K562 (cell line): ENCODE measurements around the gene WNT2. TPM values are rescaled to one million over a fixed set of nuclear protein-coding genes. Genes with fewer than 3 reads are reported as not detected.

Source experiments
- ATAC-seq: fragments of 200-7000 bp; cut with Tn5 transposase; 3 replicates; pipeline ENCODE4 v1.9.1; 2020; ENCODE audit warnings: moderate library complexity
- BruUV-seq: library from RNA; stranded (reverse); fragments of 400-500 nt; replicated peaks from 2 replicates; lab custom pipeline; 2021; lab: Mats Ljungman, UMichigan
- CTCF ChIA-PET: fragments of 300-600 bp; formaldehyde crosslinking; extraction: SDS; loops from one replicate; lab custom pipeline; 2021; ENCODE audit warnings: low intra/inter-chr PET ratio; lab: Yijun Ruan, JAX
- POLR2A ChIA-PET: fragments of 300-600, 350-650 bp; sonication (Branson Sonifier 250); formaldehyde crosslinking; extraction: SDS; loops from one replicate; lab custom pipeline; 2021; ENCODE audit warnings: antibody characterized with exemption, inconsistent platforms; lab: Yijun Ruan, JAX
- DNase-seq, 4 experiments: peaks; one replicate each; pipeline versions ENCODE4 v3.0.0 to v3.0.0-alpha.2; 2011 to 2018; ENCODE audit warnings: low spot score in 3 of 4, mixed read lengths in 3 of 4; ENCODE audit errors: extremely low read depth in 1 of 4
- FAIRE-seq: peaks from 2 replicates; lab custom pipeline; 2011; peaks lifted over from hg19 to GRCh38; lab: Jason Lieb, UNC
- H2AFZ ChIP-seq: 2 replicates; pipeline ENCODE4 v1.6.0; 2011; ENCODE audit warnings: low read depth, low read length, control low read depth, inconsistent platforms
- H3K27ac ChIP-seq: fragments of 200-600 bp; 3 replicates; pipeline ENCODE4 v1.8.0; 2011; ENCODE audit warnings: low read depth, mild to moderate bottlenecking, control low read depth, inconsistent platforms, low read length, moderate library complexity, mixed read lengths; ENCODE audit errors: extremely low read depth
- H3K27me3 ChIP-seq, 2 experiments: fragments of 300-600 bp in 1 of 2; 2 replicates in 1 of 2; 3 replicates in 1 of 2; pipeline versions ENCODE4 v1.6.0 to v1.8.0; 2011; ENCODE audit warnings: inconsistent platforms in 2 of 2, low read length in 2 of 2, mild to moderate bottlenecking in 1 of 2, mixed read lengths in 1 of 2, moderate library complexity in 1 of 2; ENCODE audit not compliant: control insufficient read depth in 2 of 2, insufficient read depth in 2 of 2
- H3K36me3 ChIP-seq: fragments of 300-600 bp; 3 replicates; pipeline ENCODE4 v1.8.0; 2011; ENCODE audit warnings: mild to moderate bottlenecking, low read length, inconsistent platforms; ENCODE audit not compliant: control insufficient read depth, insufficient read depth
- H3K4me1 ChIP-seq, 2 experiments: fragments of 200-600 bp in 1 of 2; replicated peaks in 1 of 2; 2 replicates in 1 of 2; 3 replicates in 1 of 2; pipeline versions ENCODE4 v1.5.1 to v1.8.0; 2011; ENCODE audit warnings: inconsistent platforms in 2 of 2, low read length in 2 of 2, mild to moderate bottlenecking in 1 of 2, mixed read lengths in 1 of 2, moderate library complexity in 1 of 2; ENCODE audit not compliant: control insufficient read depth in 2 of 2, insufficient read depth in 2 of 2
- H3K4me2 ChIP-seq: 2 replicates; pipeline ENCODE4 v1.6.1; 2011; ENCODE audit warnings: low read length, control low read depth, inconsistent platforms, mixed read lengths; ENCODE audit not compliant: insufficient read depth
- H3K4me3 ChIP-seq: fragments of 200-600 bp; sonication (generic), shearing (Covaris generic); 2 replicates; pipeline ENCODE4 v1.5.1; 2016; ENCODE audit warnings: control low read depth, inconsistent platforms
- H3K79me2 ChIP-seq: fragments of 200-600 bp; 3 replicates; pipeline ENCODE4 v1.8.0; 2011; ENCODE audit warnings: low read length, inconsistent platforms; ENCODE audit not compliant: control insufficient read depth, insufficient read depth
- H3K9ac ChIP-seq, 2 experiments: 2 replicates each; pipeline versions ENCODE4 v1.6.0 to v1.6.1; 2011; ENCODE audit warnings: low read depth in 2 of 2, low read length in 2 of 2, control low read depth in 1 of 2, inconsistent platforms in 1 of 2, mild to moderate bottlenecking in 1 of 2, mixed read lengths in 1 of 2; ENCODE audit not compliant: insufficient read depth in 1 of 2
- H3K9me1 ChIP-seq: one replicate; pipeline ENCODE4 v1.6.0; 2011; ENCODE audit warnings: inconsistent platforms, mild to moderate bottlenecking, low read length, moderate library complexity; ENCODE audit not compliant: control insufficient read depth, insufficient read depth
- H3K9me3 ChIP-seq: replicated peaks from 2 replicates; pipeline ENCODE4 v1.5.1; 2011; ENCODE audit warnings: low read depth, low read length, inconsistent platforms; ENCODE audit not compliant: control insufficient read depth, insufficient read depth
- H4K20me1 ChIP-seq: replicated peaks from 2 replicates; pipeline ENCODE4 v1.6.1; 2011; ENCODE audit warnings: low read length, inconsistent platforms, mixed read lengths; ENCODE audit not compliant: control insufficient read depth, insufficient read depth
- HMG20B ChIP-seq: fragments of 250-450 bp; sonication (Bioruptor Pico); IDR thresholded peaks from 2 replicates; pipeline ENCODE4 v1.5.0; 2021; ENCODE audit warnings: mild to moderate bottlenecking
- MEF2A ChIP-seq: IDR thresholded peaks from 2 replicates; pipeline ENCODE4 v1.6.1; 2011; ENCODE audit warnings: low read depth, mild to moderate bottlenecking, low read length, moderate library complexity; ENCODE audit not compliant: control insufficient read depth
- SIN3B ChIP-seq: fragments of 450-650 bp; IDR thresholded peaks from 2 replicates; pipeline ENCODE4 v1.6.1; 2017; ENCODE audit warnings: low read depth, mild to moderate bottlenecking, moderate library complexity
- SRSF3 ChIP-seq: fragments of 200-400 bp; formaldehyde crosslinking; IDR thresholded peaks from 2 replicates; pipeline ENCODE4 v1.6.1; 2016; ENCODE audit warnings: mild to moderate bottlenecking, low read length, moderate library complexity; ENCODE audit not compliant: insufficient read depth
- TEAD4 ChIP-seq, 2 experiments: sonication (generic) in 1 of 2; formaldehyde crosslinking in 1 of 2; IDR thresholded peaks; 2 replicates each; pipeline versions ENCODE4 v1.6.1 to v1.8.0; 2012 to 2022; ENCODE audit warnings: borderline replicate concordance in 1 of 2, inconsistent platforms in 1 of 2, low read length in 1 of 2, mild to moderate bottlenecking in 1 of 2, missing genetic modification reagents in 1 of 2
- U2AF2 ChIP-seq: fragments of 200-400 bp; formaldehyde crosslinking; optimal IDR thresholded peaks from 2 replicates; pipeline ENCODE3; 2017; ENCODE audit warnings: low read depth, mild to moderate bottlenecking, low read length
- ZNF133 ChIP-seq: fragments of 250-450 bp; sonication (Bioruptor Pico); IDR thresholded peaks from 2 replicates; pipeline ENCODE4 v1.4.0; 2020; ENCODE audit warnings: mild to moderate bottlenecking
- ZNF3 ChIP-seq: fragments of 250-450 bp; sonication (Bioruptor Pico); IDR thresholded peaks from 2 replicates; pipeline ENCODE4 v1.5.0; 2021; ENCODE audit warnings: mild to moderate bottlenecking, moderate library complexity
- ZNF431 ChIP-seq: sonication (generic); formaldehyde crosslinking; IDR thresholded peaks from 2 replicates; pipeline ENCODE4 v1.8.0; 2022; ENCODE audit warnings: mild to moderate bottlenecking, missing genetic modification reagents
- ZSCAN32 ChIP-seq: fragments of 450-650 bp; formaldehyde crosslinking; IDR thresholded peaks from 2 replicates; pipeline ENCODE4 v1.4.0; 2020; ENCODE audit warnings: mild to moderate bottlenecking, moderate library complexity
- WGBS: fragments of 100-300 bp; shearing (Covaris generic); methylation state at CpG from one replicate; pipeline ENCODE4 v1.1.6; 2016; ENCODE audit warnings: low coverage, mixed read lengths; ENCODE audit not compliant: insufficient coverage; ENCODE audit errors: missing lambda C conversion rate; 5-methylcytosine and 5-hydroxymethylcytosine counted together
- in situ Hi-C: fragments of 300-500 bp; cut with MboI; formaldehyde crosslinking; loops from 4 replicates; pipeline ENCODE4 v1.15.0; 2018; ENCODE audit warnings: inconsistent platforms, mixed read lengths
- intact Hi-C: fragments of 100-400 bp; cut with micrococcal nuclease; formaldehyde crosslinking; loops from 2 replicates; pipeline ENCODE4 v1.14.2; 2022
- polyA plus RNA-seq, 8 experiments: library from polyadenylated mRNA; depleted of rRNA in 4 of 8; stranded (reverse) in 5 of 8; unstranded in 3 of 8; fragments of >200 nt; fragmentation: Nextera tagmentation in 2 of 8; fragmentation: Illumina TruSeq in 1 of 8; extraction: Ambion mirVana in 2 of 8; extraction: Trizol in 1 of 8; gene quantifications; 2 replicates each; pipeline versions ENCODE4 v1.2.1 to v1.2.3, GENCODE V29; 2011 to 2014; ENCODE audit warnings: inconsistent platforms in 1 of 8, missing spikeins in 1 of 8
- total RNA-seq, 7 experiments: library from RNA; depleted of rRNA in 6 of 7; stranded (reverse); fragments of >200 nt in 6 of 7; fragmentation: Illumina TruSeq in 2 of 7; extraction: Trizol in 2 of 7; gene quantifications; 2 replicates each; pipeline versions ENCODE4 v1.2.1 to v1.2.3, GENCODE V29; 2011 to 2021; ENCODE audit warnings: low replicate concordance in 1 of 7

WNT2 gene
- total and polyA plus RNA-seq, 9 of the 15 experiments (the other 6 are each of a cell fraction or from before 2014, with no cell fraction given) = 0.04 TPM; not detected in 8

GRCh38 chr7:117323851-117324711 is 1.2 kb upstream of the WNT2 start:
- Histone ChIP-seq H3K9ac (no peak overlapping the region), H3K4me1 (peaks cover 0 to 16% of the 10 kb centered on the region in 2 experiments; a peak in 2 of 5 replicates), H4K20me1 (0 out of 2 replicates have a peak, but pooled peaks cover 4% of the 10 kb centered on the region), H3K36me3 (no peaks in the 10 kb centered on the region), H3K4me2 (no peak overlapping the region), H3K27me3 (peaks cover 43 to 44% of the 10 kb centered on the region in 2 experiments; a peak in 4 of 5 replicates), H3K4me3 (no peak overlapping the region), H2AFZ (no peak overlapping the region), H3K9me3 (no peaks in the 10 kb centered on the region), H3K9me1 (no peaks in the 10 kb centered on the region), H3K79me2 (no peaks in the 10 kb centered on the region), H3K27ac (no peak overlapping the region)
- in situ Hi-C loops = no loop called here
- ChIA-PET POLR2A (no interaction called here), CTCF (no interaction called here)
- intact Hi-C loops = no loop called here
- FAIRE-seq (no peak), ATAC-seq (peak; percentile 52), DNase-seq (no peak)
- WGBS = 7% methylated on average over 63 of the region's 67 CpGs
- no peak for TF ChIP-seq ZNF431 (CRISPR knock-in tag)
- no peak for TF ChIP-seq ZNF3 (CRISPR knock-in tag)
- no peak for TF ChIP-seq ZSCAN32 (CRISPR knock-in tag)
- TF ChIP-seq ZNF133 = no peak
- TF ChIP-seq SIN3B = no peak
- TF ChIP-seq SRSF3 = no peak
- no peak for TF ChIP-seq HMG20B (CRISPR knock-in tag)
- no peak for TF ChIP-seq MEF2A
- no peak for TF ChIP-seq U2AF2
- TF ChIP-seq TEAD4 (IDR thresholded peaks at IDR 0.05; ENCODE audit: low read length) = no peak
- no peak for TF ChIP-seq TEAD4 (CRISPR knock-in tag; IDR thresholded peaks at IDR 0.05; ENCODE audit: borderline replicate concordance)
- BruUV-seq = no TSS peak
